ENCODE measurements around the gene DNAH11. TPM values are rescaled to one million over a fixed set of nuclear protein-coding genes. Genes with fewer than 3 reads are reported as not detected.

Gene DNAH11
- total RNA-seq, 1 experiment from 2014 or later: 0.39 TPM

DNA sequence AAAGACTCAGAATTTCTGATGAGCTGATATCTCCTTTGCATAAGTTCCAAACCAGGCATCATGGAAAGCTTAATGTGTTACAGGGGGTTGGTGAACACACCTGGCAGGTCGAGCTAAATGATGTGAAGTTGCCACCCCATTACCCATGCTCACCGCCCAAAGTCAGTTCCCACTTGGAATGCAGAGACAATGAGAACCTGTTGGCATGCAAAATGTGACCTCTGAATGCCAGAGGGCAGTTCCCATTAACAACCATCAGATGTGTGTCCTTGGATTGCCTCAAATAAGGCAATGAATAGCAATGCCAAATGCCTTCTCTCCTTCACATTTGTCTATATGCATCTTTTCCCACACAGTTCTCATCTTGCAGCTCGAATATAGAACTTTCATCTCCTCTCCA, 212.1 kb downstream of the DNAH11 start:
- Histone ChIP-seq H3K9me2 (ENCODE audit: insufficient read depth) (no peaks in the 10 kb centered on the region), H3K79me2 (ENCODE audit: insufficient read depth, low read length) (no peaks in the 10 kb centered on the region), H3K4me3 (replicated peaks in 1 of 2; ENCODE audit: low read depth in 1 of 2, low read length in 2 of 2) (no peak overlapping the region), H3K27ac (ENCODE audit: low read depth, low read length) (no peak overlapping the region), H3K4me1 (ENCODE audit: control insufficient read depth in 1 of 2, insufficient read depth in 2 of 2, low read length in 2 of 2) (no peaks in the 10 kb centered on the region), H3K36me3 (ENCODE audit: control insufficient read depth in 1 of 2, insufficient read depth in 2 of 2, low read length in 2 of 2) (no peaks in the 10 kb centered on the region), H4K20me1 (ENCODE audit: insufficient read depth) (no peaks in the 10 kb centered on the region), H2AFZ (ENCODE audit: low read depth, low read length, poor library complexity, severe bottlenecking) (no peak overlapping the region), H3K27me3 (ENCODE audit: insufficient read depth, low read length) (no peaks in the 10 kb centered on the region), H3K9me3 (ENCODE audit: control insufficient read depth in 1 of 2, insufficient read depth in 1 of 2, low read depth in 1 of 2, low read length in 2 of 2) (no peaks in the 10 kb centered on the region), H3K9ac (ENCODE audit: low read length) (no peak overlapping the region), H3K4me2 (ENCODE audit: low read length) (no peak overlapping the region)
- ChIA-PET CTCF (no interaction called here), RAD21 (ENCODE audit: low non-redundant PET in 1 of 2, low total read pairs in 2 of 2, uncharacterized antibody in 2 of 2, unreplicated experiment in 2 of 2) (no interaction called here), POLR2A (no interaction called here)
- BruUV-seq (replicated peaks): no TSS peak
- ATAC-seq (no peak), DNase-seq (ENCODE audit: low read depth, low spot score) (no peak)
- intact Hi-C loops (cut with micrococcal nuclease): no loop called here
- TF ChIP-seq EZH2 (IDR thresholded peaks at IDR 0.05): no peak
- TF ChIP-seq, protein P1, sequence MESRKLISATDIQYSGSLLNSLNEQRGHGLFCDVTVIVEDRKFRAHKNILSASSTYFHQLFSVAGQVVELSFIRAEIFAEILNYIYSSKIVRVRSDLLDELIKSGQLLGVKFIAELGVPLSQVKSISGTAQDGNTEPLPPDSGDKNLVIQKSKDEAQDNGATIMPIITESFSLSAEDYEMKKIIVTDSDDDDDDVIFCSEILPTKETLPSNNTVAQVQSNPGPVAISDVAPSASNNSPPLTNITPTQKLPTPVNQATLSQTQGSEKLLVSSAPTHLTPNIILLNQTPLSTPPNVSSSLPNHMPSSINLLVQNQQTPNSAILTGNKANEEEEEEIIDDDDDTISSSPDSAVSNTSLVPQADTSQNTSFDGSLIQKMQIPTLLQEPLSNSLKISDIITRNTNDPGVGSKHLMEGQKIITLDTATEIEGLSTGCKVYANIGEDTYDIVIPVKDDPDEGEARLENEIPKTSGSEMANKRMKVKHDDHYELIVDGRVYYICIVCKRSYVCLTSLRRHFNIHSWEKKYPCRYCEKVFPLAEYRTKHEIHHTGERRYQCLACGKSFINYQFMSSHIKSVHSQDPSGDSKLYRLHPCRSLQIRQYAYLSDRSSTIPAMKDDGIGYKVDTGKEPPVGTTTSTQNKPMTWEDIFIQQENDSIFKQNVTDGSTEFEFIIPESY (IDR thresholded peaks at IDR 0.05; ENCODE audit: extremely low read depth, insufficient replicate concordance, low read length): no peak
- no peak for TF ChIP-seq TCF7L2 (IDR thresholded peaks at IDR 0.05; ENCODE audit: borderline replicate concordance, extremely low read depth, insufficient read depth, insufficient read length)
- no peak for TF ChIP-seq POLR2AphosphoS5 (IDR thresholded peaks at IDR 0.05; ENCODE audit: low read depth, low read length)
- no peak for TF ChIP-seq SRF (IDR thresholded peaks at IDR 0.05; ENCODE audit: low read depth)
- TF ChIP-seq, protein P2, sequence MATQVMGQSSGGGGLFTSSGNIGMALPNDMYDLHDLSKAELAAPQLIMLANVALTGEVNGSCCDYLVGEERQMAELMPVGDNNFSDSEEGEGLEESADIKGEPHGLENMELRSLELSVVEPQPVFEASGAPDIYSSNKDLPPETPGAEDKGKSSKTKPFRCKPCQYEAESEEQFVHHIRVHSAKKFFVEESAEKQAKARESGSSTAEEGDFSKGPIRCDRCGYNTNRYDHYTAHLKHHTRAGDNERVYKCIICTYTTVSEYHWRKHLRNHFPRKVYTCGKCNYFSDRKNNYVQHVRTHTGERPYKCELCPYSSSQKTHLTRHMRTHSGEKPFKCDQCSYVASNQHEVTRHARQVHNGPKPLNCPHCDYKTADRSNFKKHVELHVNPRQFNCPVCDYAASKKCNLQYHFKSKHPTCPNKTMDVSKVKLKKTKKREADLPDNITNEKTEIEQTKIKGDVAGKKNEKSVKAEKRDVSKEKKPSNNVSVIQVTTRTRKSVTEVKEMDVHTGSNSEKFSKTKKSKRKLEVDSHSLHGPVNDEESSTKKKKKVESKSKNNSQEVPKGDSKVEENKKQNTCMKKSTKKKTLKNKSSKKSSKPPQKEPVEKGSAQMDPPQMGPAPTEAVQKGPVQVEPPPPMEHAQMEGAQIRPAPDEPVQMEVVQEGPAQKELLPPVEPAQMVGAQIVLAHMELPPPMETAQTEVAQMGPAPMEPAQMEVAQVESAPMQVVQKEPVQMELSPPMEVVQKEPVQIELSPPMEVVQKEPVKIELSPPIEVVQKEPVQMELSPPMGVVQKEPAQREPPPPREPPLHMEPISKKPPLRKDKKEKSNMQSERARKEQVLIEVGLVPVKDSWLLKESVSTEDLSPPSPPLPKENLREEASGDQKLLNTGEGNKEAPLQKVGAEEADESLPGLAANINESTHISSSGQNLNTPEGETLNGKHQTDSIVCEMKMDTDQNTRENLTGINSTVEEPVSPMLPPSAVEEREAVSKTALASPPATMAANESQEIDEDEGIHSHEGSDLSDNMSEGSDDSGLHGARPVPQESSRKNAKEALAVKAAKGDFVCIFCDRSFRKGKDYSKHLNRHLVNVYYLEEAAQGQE (IDR thresholded peaks at IDR 0.05; ENCODE audit: low read depth): no peak
- no peak for TF ChIP-seq POLR2A (IDR thresholded peaks at IDR 0.05; ENCODE audit: borderline replicate concordance, extremely low read depth, insufficient read depth, insufficient read length)
- no peak for TF ChIP-seq ZNF274 (IDR thresholded peaks at IDR 0.05; ENCODE audit: low read depth, low read length)
- no peak for TF ChIP-seq JUND (IDR thresholded peaks at IDR 0.05)
- no peak for TF ChIP-seq EGR1 (IDR thresholded peaks at IDR 0.05; ENCODE audit: low read depth)
- no peak for TF ChIP-seq SIN3A (IDR thresholded peaks at IDR 0.05; ENCODE audit: low read depth)
- TF ChIP-seq YY1 (IDR thresholded peaks at IDR 0.05; ENCODE audit: extremely low read depth, insufficient replicate concordance, low read depth, low read length): no peak

Measured in HCT116 (cell line).